Inferior parietal cortex (tissue), 1 donor: ENCODE data around the gene ISG15.
"Not testable (repeated sequence)": the region's sequence is repeated elsewhere in the genome, so short reads cannot be mapped to it uniquely, and the experiment has no call there.

Experiments used
- DNase-seq: peaks from one replicate; pipeline ENCODE4 v3.0.0-alpha.2; 2016; ENCODE audit errors: extremely low spot score

Gene ISG15

GRCh38 chr1:1026599-1027413 is 13.5 kb downstream of the ISG15 start:
- no peak for DNase-seq

GRCh38 chr1:1027791-1028190 is 14.5 kb downstream of the ISG15 start:
- DNase-seq, result no peak

GRCh38 chr1:1030867-1031658 is 17.8 kb downstream of the ISG15 start:
- not testable (repeated sequence) for DNase-seq

GRCh38 chr1:1031659-1032235 is 18.4 kb downstream of the ISG15 start:
- DNase-seq, result no peak

- no peak for DNase-seq
These were observed 19.1 kb downstream of the ISG15 start for GRCh38 chr1:1032424-1032823.

- DNase-seq, result peak; percentile 82
These were observed 19.8 kb downstream of the ISG15 start for GRCh38 chr1:1033009-1033587.

GRCh38 chr1:1033731-1034438 is 20.6 kb downstream of the ISG15 start:
- DNase-seq, result no peak

GRCh38 chr1:1034439-1034781 is 21.1 kb downstream of the ISG15 start:
- DNase-seq, result no peak

- no peak for DNase-seq
These were observed 22.1 kb downstream of the ISG15 start for GRCh38 chr1:1035291-1035943.

- no peak for DNase-seq
These were observed 24.4 kb downstream of the ISG15 start for GRCh38 chr1:1037366-1038327.

- DNase-seq, result no peak
These were observed 25.4 kb downstream of the ISG15 start for GRCh38 chr1:1038694-1039093.

- no peak for DNase-seq
These were observed 26.0 kb downstream of the ISG15 start for GRCh38 chr1:1039145-1039910.

- DNase-seq, result peak; percentile 45
These were observed 27.0 kb downstream of the ISG15 start for GRCh38 chr1:1040004-1040991.

GRCh38 chr1:1041092-1041523 is 27.8 kb downstream of the ISG15 start:
- no peak for DNase-seq

- DNase-seq, result no peak
These were observed 28.6 kb downstream of the ISG15 start for GRCh38 chr1:1041873-1042272.

GRCh38 chr1:1042835-1043234 is 29.5 kb downstream of the ISG15 start:
- no peak for DNase-seq

GRCh38 chr1:1043411-1043810 is 30.1 kb downstream of the ISG15 start:
- no peak for DNase-seq

GRCh38 chr1:1043921-1044320 is 30.6 kb downstream of the ISG15 start:
- no peak for DNase-seq
